HepG2 (cell line): ENCODE data around the gene THAP6. TPM values are rescaled to one million over a fixed set of nuclear protein-coding genes. Genes with fewer than 3 reads are reported as not detected.

ENCODE experiments used
- AGO1 ChIP-seq: fragments of 200-400 bp; formaldehyde crosslinking; IDR thresholded peaks from 2 replicates; pipeline ENCODE4 v1.6.1; 2017; ENCODE audit warnings: mild to moderate bottlenecking, low read depth, low read length, moderate library complexity; ENCODE audit not compliant: poor library complexity, severe bottlenecking
- ARNT ChIP-seq: fragments of 450-650 bp; IDR thresholded peaks from 2 replicates; pipeline ENCODE4 v1.6.1; 2017
- CREBL2 ChIP-seq: sonication (generic); formaldehyde crosslinking; IDR thresholded peaks from 2 replicates; pipeline ENCODE4 v1.8.1; 2023; ENCODE audit warnings: missing genetic modification reagents, mild to moderate bottlenecking, borderline replicate concordance
- CTCF ChIP-seq: sonication (generic); formaldehyde crosslinking; IDR thresholded peaks from 2 replicates; pipeline ENCODE4 v1.5.0; 2020; ENCODE audit warnings: mild to moderate bottlenecking, missing genetic modification reagents, moderate library complexity
- HNF1B ChIP-seq: sonication (generic); formaldehyde crosslinking; IDR thresholded peaks from 2 replicates; pipeline ENCODE4 v1.5.1; 2020; ENCODE audit warnings: mild to moderate bottlenecking, moderate library complexity, missing genetic modification reagents
- HOXA5 ChIP-seq: sonication (generic); formaldehyde crosslinking; IDR thresholded peaks from 2 replicates; pipeline ENCODE4 v1.4.0; 2020; ENCODE audit warnings: missing genetic modification reagents
- JUN ChIP-seq: sonication (generic); formaldehyde crosslinking; IDR thresholded peaks from 2 replicates; pipeline ENCODE4 v1.4.0; 2020; ENCODE audit warnings: mild to moderate bottlenecking, missing genetic modification reagents
- MBNL3 ChIP-seq: fragments of 250-450 bp; sonication (Bioruptor Pico); conservative IDR thresholded peaks from 2 replicates; pipeline ENCODE4 v1.8.0; 2022; ENCODE audit warnings: mild to moderate bottlenecking, inconsistent platforms
- MTA1 ChIP-seq: sonication (generic); formaldehyde crosslinking; IDR thresholded peaks from 2 replicates; pipeline ENCODE4 v1.4.0; 2020; ENCODE audit warnings: missing genetic modification reagents, mild to moderate bottlenecking, borderline replicate concordance
- PREB ChIP-seq: sonication (generic); formaldehyde crosslinking; IDR thresholded peaks from 2 replicates; pipeline ENCODE4 v1.4.0; 2020; ENCODE audit warnings: missing genetic modification reagents
- RNF2 ChIP-seq: fragments of 450-650 bp; conservative IDR thresholded peaks from 2 replicates; pipeline ENCODE4 v1.6.1; 2016; ENCODE audit warnings: low read depth
- SSRP1 ChIP-seq: IDR thresholded peaks from 2 replicates; pipeline ENCODE4 v1.6.1; 2016; ENCODE audit warnings: control low read depth
- ZNF510 ChIP-seq: sonication (generic); formaldehyde crosslinking; IDR thresholded peaks from 2 replicates; pipeline ENCODE4 v1.4.0; 2020; ENCODE audit warnings: low read depth, mild to moderate bottlenecking, missing genetic modification reagents
- ZNF7 ChIP-seq: IDR thresholded peaks from 2 replicates; pipeline ENCODE4 v1.6.1; 2016; ENCODE audit warnings: missing biosample characterization, missing genetic modification reagents
- ZNF816 ChIP-seq: sonication (generic); formaldehyde crosslinking; IDR thresholded peaks from 2 replicates; pipeline ENCODE4 v1.8.0; 2022; ENCODE audit warnings: missing genetic modification reagents, mild to moderate bottlenecking, borderline replicate concordance
- polyA plus RNA-seq, 8 experiments: library from polyadenylated mRNA; depleted of rRNA in 3 of 8; stranded (reverse) in 7 of 8; unstranded in 1 of 8; fragments of >200 nt; fragmentation: Illumina TruSeq in 4 of 8; extraction: Trizol in 4 of 8; gene quantifications; 2 replicates each; pipeline versions ENCODE4 v1.2.1 to v1.2.3, GENCODE V29; 2011 to 2016; ENCODE audit warnings: low read depth in 4 of 8, missing spikeins in 1 of 8, mixed read lengths in 1 of 8; ENCODE audit not compliant: insufficient read depth in 1 of 8
- total RNA-seq, 5 experiments: library from RNA; depleted of rRNA; stranded (reverse); fragments of >200 nt; fragmentation: Illumina TruSeq; extraction: Trizol; gene quantifications; 2 replicates each; pipeline ENCODE4 v1.2.3, GENCODE V29; 2016; ENCODE audit warnings: low read depth in 1 of 5
- TF ChIP-seq, protein P1 (sequence below), 2 experiments: sonication (generic) in 1 of 2; formaldehyde crosslinking in 1 of 2; IDR thresholded peaks; 2 replicates each; pipeline versions ENCODE4 v1.4.0 to v1.6.1; 2018 to 2020; ENCODE audit warnings: missing genetic modification reagents in 2 of 2, borderline replicate concordance in 1 of 2, low read depth in 1 of 2, mild to moderate bottlenecking in 1 of 2, missing biosample characterization in 1 of 2
- TF ChIP-seq, protein P2 (sequence below): sonication (generic); formaldehyde crosslinking; IDR thresholded peaks from 2 replicates; pipeline ENCODE4 v1.8.0; 2022; ENCODE audit warnings: mild to moderate bottlenecking, missing genetic modification reagents, moderate library complexity

THAP6 gene
- total and polyA plus RNA-seq, 2 of the 13 experiments (the other 11 are each of a cell fraction or from before 2014, with no cell fraction given) = 9.3 to 14.7 TPM

DNA sequence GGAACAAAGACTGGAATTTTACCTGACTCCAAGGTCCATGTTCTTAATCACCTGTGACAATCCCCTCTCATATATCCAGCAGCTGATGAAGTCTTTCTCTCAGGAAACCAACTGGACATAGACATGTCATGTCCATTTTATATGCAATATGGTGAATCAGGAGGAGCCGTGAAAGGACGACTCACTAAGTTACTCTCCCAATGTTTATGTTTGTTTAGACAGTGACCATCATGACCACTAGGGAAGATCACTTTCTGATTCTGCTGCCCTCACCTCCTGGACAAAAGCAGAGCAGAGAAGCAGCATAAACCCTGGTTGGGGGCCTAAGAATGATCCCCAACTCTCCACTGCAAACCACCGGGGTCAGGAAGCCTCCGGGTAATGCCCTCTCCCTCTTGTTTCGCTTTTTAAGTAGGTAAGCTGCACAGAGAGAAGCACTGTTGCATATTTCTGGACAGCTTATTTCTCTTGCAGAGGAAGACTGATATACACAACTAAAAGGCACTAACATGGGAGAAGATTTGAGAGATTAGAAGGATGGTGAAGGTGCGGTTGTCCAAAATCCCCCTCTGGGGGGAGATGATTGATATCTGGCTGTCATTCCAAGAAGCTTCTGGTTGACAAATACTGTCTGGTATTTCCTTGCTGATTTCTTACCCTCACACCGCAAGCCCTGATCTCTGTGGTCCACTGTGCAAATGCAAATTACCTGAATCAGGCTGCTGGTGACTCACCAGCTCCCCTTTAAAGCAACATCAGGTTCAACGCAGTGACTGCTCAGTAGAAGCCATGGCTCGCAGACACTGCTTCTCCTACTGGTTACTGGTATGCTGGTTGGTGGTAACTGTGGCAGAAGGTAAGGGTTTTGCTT, 41.3 kb downstream of the THAP6 start, which contains the start of gene ODAPH (continued):
- TF ChIP-seq, protein P1, sequence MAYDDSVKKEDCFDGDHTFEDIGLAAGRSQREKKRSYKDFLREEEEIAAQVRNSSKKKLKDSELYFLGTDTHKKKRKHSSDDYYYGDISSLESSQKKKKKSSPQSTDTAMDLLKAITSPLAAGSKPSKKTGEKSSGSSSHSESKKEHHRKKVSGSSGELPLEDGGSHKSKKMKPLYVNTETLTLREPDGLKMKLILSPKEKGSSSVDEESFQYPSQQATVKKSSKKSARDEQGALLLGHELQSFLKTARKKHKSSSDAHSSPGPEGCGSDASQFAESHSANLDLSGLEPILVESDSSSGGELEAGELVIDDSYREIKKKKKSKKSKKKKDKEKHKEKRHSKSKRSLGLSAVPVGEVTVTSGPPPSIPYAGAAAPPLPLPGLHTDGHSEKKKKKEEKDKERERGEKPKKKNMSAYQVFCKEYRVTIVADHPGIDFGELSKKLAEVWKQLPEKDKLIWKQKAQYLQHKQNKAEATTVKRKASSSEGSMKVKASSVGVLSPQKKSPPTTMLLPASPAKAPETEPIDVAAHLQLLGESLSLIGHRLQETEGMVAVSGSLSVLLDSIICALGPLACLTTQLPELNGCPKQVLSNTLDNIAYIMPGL (CRISPR knock-in tag; IDR thresholded peaks at IDR 0.05; ENCODE audit: borderline replicate concordance in 1 of 2, low read depth in 1 of 2) = peak in 1 of 2 experiments; percentile 41; a peak in 1 of 4 replicates
- TF ChIP-seq HNF1B (CRISPR knock-in tag) = no peak
- no peak for TF ChIP-seq ZNF510 (CRISPR knock-in tag)
- TF ChIP-seq, protein P2, sequence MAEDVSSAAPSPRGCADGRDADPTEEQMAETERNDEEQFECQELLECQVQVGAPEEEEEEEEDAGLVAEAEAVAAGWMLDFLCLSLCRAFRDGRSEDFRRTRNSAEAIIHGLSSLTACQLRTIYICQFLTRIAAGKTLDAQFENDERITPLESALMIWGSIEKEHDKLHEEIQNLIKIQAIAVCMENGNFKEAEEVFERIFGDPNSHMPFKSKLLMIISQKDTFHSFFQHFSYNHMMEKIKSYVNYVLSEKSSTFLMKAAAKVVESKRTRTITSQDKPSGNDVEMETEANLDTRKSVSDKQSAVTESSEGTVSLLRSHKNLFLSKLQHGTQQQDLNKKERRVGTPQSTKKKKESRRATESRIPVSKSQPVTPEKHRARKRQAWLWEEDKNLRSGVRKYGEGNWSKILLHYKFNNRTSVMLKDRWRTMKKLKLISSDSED (CRISPR knock-in tag) = no peak
- TF ChIP-seq ARNT = no peak
- 0 out of 2 replicates have a peak, but pooled peaks have one; percentile 12 for TF ChIP-seq CTCF
- no peak for TF ChIP-seq HOXA5 (CRISPR knock-in tag)
- no peak for TF ChIP-seq CREBL2 (CRISPR knock-in tag)
- TF ChIP-seq ZNF816 = no peak
- 0 out of 2 replicates have a peak, but pooled peaks have one; percentile 32 for TF ChIP-seq JUN (CRISPR knock-in tag)
- no peak for TF ChIP-seq SSRP1
- no peak for TF ChIP-seq ZNF7 (CRISPR knock-in tag)
- no peak for TF ChIP-seq RNF2
- no peak for TF ChIP-seq PREB (CRISPR knock-in tag)
- TF ChIP-seq AGO1 = no peak
- no peak for TF ChIP-seq MTA1
- TF ChIP-seq MBNL3 (CRISPR knock-in tag) = no peak
